A549 (cell line): Measurements from ENCODE around the gene MCAT. TPM values are rescaled to one million over a fixed set of nuclear protein-coding genes. Genes with fewer than 3 reads are reported as not detected.
A peak's percentile ranks its signal among the peaks of the same experiment; 100 is the strongest.

Source experiments
- ATAC-seq, 2 experiments: fragments of 200-7000 bp in 1 of 2; fragments of >200 bp in 1 of 2; cut with Nextera tagmentation in 1 of 2; cut with Tn5 transposase in 1 of 2; 3 replicates each; pipeline versions ENCODE4 v1.8.0 to v1.9.1; 2018 to 2020; ENCODE audit warnings: mild to moderate bottlenecking in 1 of 2, moderate library complexity in 1 of 2
- CTCF ChIA-PET: fragments of 300-600 bp; sonication (Branson Sonifier 250); formaldehyde crosslinking; extraction: SDS; loops from one replicate; lab custom pipeline; 2021; ENCODE audit warnings: antibody characterized with exemption, inconsistent platforms; lab: Yijun Ruan, JAX
- POLR2A ChIA-PET: fragments of 350-600 bp; formaldehyde crosslinking; extraction: SDS; loops from one replicate; lab custom pipeline; 2021; ENCODE audit warnings: antibody characterized with exemption, inconsistent platforms; lab: Yijun Ruan, JAX
- DNase-seq, 2 experiments: peaks; one replicate each; pipeline versions ENCODE4 v3.0.0 to v3.0.0-alpha.2; 2011 to 2016; ENCODE audit warnings: low read depth in 1 of 2, low spot score in 1 of 2
- FAIRE-seq: peaks from 2 replicates; lab custom pipeline; 2011; peaks lifted over from hg19 to GRCh38; lab: Jason Lieb, UNC
- H3K27ac ChIP-seq, 2 experiments: fragments of >200 bp; sonication (Bioruptor Twin); formaldehyde crosslinking; 3 replicates each; pipeline ENCODE4 v1.5.1; 2016 to 2017
- H3K4me1 ChIP-seq: fragments of >200 bp; sonication (Bioruptor Twin); formaldehyde crosslinking; 3 replicates; pipeline ENCODE4 v1.6.1; 2016
- H3K4me2 ChIP-seq: fragments of >200 bp; sonication (Bioruptor Twin); formaldehyde crosslinking; 3 replicates; pipeline ENCODE4 v1.6.1; 2016
- H3K4me3 ChIP-seq: fragments of >200 bp; sonication (Bioruptor Twin); formaldehyde crosslinking; 3 replicates; pipeline ENCODE4 v1.5.1; 2016
- H3K9me3 ChIP-seq: fragments of >200 bp; sonication (Bioruptor Twin); formaldehyde crosslinking; 3 replicates; pipeline ENCODE4 v1.6.1; 2016
- CBX2 ChIP-seq: fragments of 200-600 bp; sonication (generic); IDR thresholded peaks from 2 replicates; pipeline ENCODE4 v1.6.1; 2016; ENCODE audit warnings: low read depth, mild to moderate bottlenecking, borderline replicate concordance
- CBX8 ChIP-seq: fragments of 200-600 bp; sonication (generic); IDR thresholded peaks from 2 replicates; pipeline ENCODE4 v1.6.1; 2016
- CTCF ChIP-seq: fragments of >200 bp; sonication (Bioruptor Twin); formaldehyde crosslinking; IDR thresholded peaks from 3 replicates; pipeline ENCODE4 v1.5.1; 2016
- E2F6 ChIP-seq: IDR thresholded peaks from 2 replicates; pipeline ENCODE4 v1.6.1; 2012; ENCODE audit warnings: low read depth, borderline replicate concordance
- FOXS1 ChIP-seq: fragments of 250-450 bp; sonication (Bioruptor Pico); IDR thresholded peaks from 2 replicates; pipeline ENCODE4 v1.5.0; 2020; ENCODE audit warnings: mild to moderate bottlenecking, moderate library complexity
- HOXB13 ChIP-seq: fragments of 250-450 bp; sonication (Bioruptor Pico); IDR thresholded peaks from 2 replicates; pipeline ENCODE4 v1.5.0; 2020; ENCODE audit warnings: low read depth, mild to moderate bottlenecking, moderate library complexity
- HOXB5 ChIP-seq: fragments of 250-450 bp; sonication (Bioruptor Pico); IDR thresholded peaks from 2 replicates; pipeline ENCODE4 v1.5.0; 2020; ENCODE audit warnings: mild to moderate bottlenecking, moderate library complexity
- JUN ChIP-seq, 2 experiments: fragments of >200 bp; sonication (Bioruptor Twin); formaldehyde crosslinking; IDR thresholded peaks; 2 replicates in 1 of 2; 3 replicates in 1 of 2; pipeline ENCODE4 v1.6.1; 2016 to 2017
- MAX ChIP-seq: IDR thresholded peaks from 2 replicates; pipeline ENCODE4 v1.6.1; 2012
- MYC ChIP-seq: IDR thresholded peaks from 2 replicates; pipeline ENCODE4 v1.6.1; 2012; ENCODE audit warnings: mild to moderate bottlenecking, inconsistent platforms, low read length, improper control_type of control experiment, borderline replicate concordance
- NFE2L2 ChIP-seq: fragments of 150-350 bp; conservative IDR thresholded peaks from 2 replicates; pipeline ENCODE4 v1.6.1; 2014; ENCODE audit warnings: low read length
- POLR2A ChIP-seq: IDR thresholded peaks from 2 replicates; pipeline ENCODE4 v1.6.1; 2012; ENCODE audit warnings: mild to moderate bottlenecking, low read length
- POLR2AphosphoS2 ChIP-seq: conservative IDR thresholded peaks from 2 replicates; pipeline ENCODE4 v1.6.1; 2012; ENCODE audit warnings: low read length, improper control_type of control experiment, inconsistent platforms
- RAD21 ChIP-seq, 2 experiments: fragments of >200 bp in 1 of 2; sonication (Bioruptor Twin) in 1 of 2; formaldehyde crosslinking in 1 of 2; IDR thresholded peaks in 1 of 2; conservative IDR thresholded peaks in 1 of 2; 2 replicates in 1 of 2; 3 replicates in 1 of 2; pipeline ENCODE4 v1.6.1; 2012 to 2018; ENCODE audit warnings: inconsistent platforms in 1 of 2
- ZC3H11A ChIP-seq: fragments of 450-650 bp; IDR thresholded peaks from 2 replicates; pipeline ENCODE4 v1.6.1; 2014; ENCODE audit warnings: antibody characterized with exemption, mild to moderate bottlenecking
- ZNF302 ChIP-seq: fragments of 250-450 bp; sonication (Bioruptor Pico); IDR thresholded peaks from 2 replicates; pipeline ENCODE4 v1.9.0; 2021; ENCODE audit warnings: inconsistent platforms, mild to moderate bottlenecking, moderate library complexity
- WGBS: methylation state at CpG from one replicate; pipeline ENCODE4 v1.1.6; 2017; ENCODE audit errors: missing lambda C conversion rate; 5-methylcytosine and 5-hydroxymethylcytosine counted together
- polyA plus RNA-seq, 4 experiments: library from polyadenylated mRNA; depleted of rRNA in 3 of 4; stranded (reverse); fragments of >200 nt; fragmentation: RNase III in 1 of 4; extraction: RNeasy Plus Mini Kit Qiagen cat#74134 plus additional on column Dnase treatment in 1 of 4; gene quantifications; 2 replicates in 3 of 4; 3 replicates in 1 of 4; pipeline ENCODE4 v1.2.3, GENCODE V29; 2011 to 2017

The MCAT gene
- polyA plus RNA-seq, 2 of the 4 experiments (the other 2 are of a cell fraction), result 11.8 to 15.5 TPM

GRCh38 chr22:43152357-43153071, 9.3 kb upstream of the MCAT start:
- no peaks in the 10 kb centered on the region for H3K9me3 ChIP-seq
- peaks cover 14% of the 10 kb centered on the region; the same call in 2 of the 3 replicates for H3K4me1 ChIP-seq
- POLR2A ChIA-PET, result no interaction called here
- peak overlapping the region; percentile 100 for H3K4me2 ChIP-seq
- DNase-seq (peak in 1 of 2 experiments; percentile 55), ATAC-seq (peak; percentile 73 to 85), FAIRE-seq (no peak)
- H3K4me3 ChIP-seq, result peak overlapping the region; percentile 93
- CTCF ChIA-PET, result no interaction called here
- H3K27ac ChIP-seq, result peak overlapping the region; percentile 92 to 98
- 35% methylated on average over 6 of the region's 22 CpGs for WGBS
- TF ChIP-seq MAX, result peak; percentile 19; the same call in 1 of the 2 replicates
- no peak for TF ChIP-seq CBX8
- no peak for TF ChIP-seq RAD21 (conservative IDR thresholded peaks at IDR 0.05 in 1 of 2, IDR thresholded peaks at IDR 0.05 in 1 of 2)
- no peak for TF ChIP-seq FOXS1 (CRISPR knock-in tag)
- no peak for TF ChIP-seq POLR2AphosphoS2
- TF ChIP-seq NFE2L2, result no peak

GRCh38 chr22:43152003-43152356, 8.8 kb upstream of the MCAT start:
- WGBS, result 13% methylated on average over 3 of the region's 18 CpGs
- peaks cover 14% of the 10 kb centered on the region; the same call in 2 of the 3 replicates for H3K4me1 ChIP-seq
- TF ChIP-seq MYC (0 out of 2 replicates have a peak, but pooled peaks have one; percentile 1), JUN (IDR thresholded peaks at IDR 0.05) (no peak)
- DNase-seq, result no peak
- H3K4me3 ChIP-seq, result peak overlapping the region; percentile 93
- ChIA-PET POLR2A (no interaction called here), CTCF (no interaction called here)
- FAIRE-seq, result no peak
- H3K9me3 ChIP-seq, result no peaks in the 10 kb centered on the region
- ATAC-seq, result peak in 1 of 2 experiments; percentile 48; a peak in 5 of 6 replicates
- peak overlapping the region; percentile 92 to 98 for H3K27ac ChIP-seq
- H3K4me2 ChIP-seq, result peak overlapping the region; percentile 100

GRCh38 chr22:43151251-43152002, 8.2 kb upstream of the MCAT start, which contains the start of gene TSPO:
Gene TSPO, plus strand, starts transcription at chr22:43151559. Its CDS starts 7,680 bp downstream, at chr22:43159239.
- Histone ChIP-seq H3K4me1 (peaks cover 14% of the 10 kb centered on the region; the same call in 2 of the 3 replicates), H3K27ac (peak within 1 kb of the TSS; percentile 92 to 98)
- DNase-seq, result peak; percentile 40 to 46
- WGBS, result 0% methylated on average over 6 of the region's 75 CpGs
- TF ChIP-seq MAX (peak; percentile 95), CBX2 (no peak), POLR2A (peak; percentile 58), HOXB13 (CRISPR knock-in tag) (0 out of 2 replicates have a peak, but pooled peaks have one; percentile 55), JUN (IDR thresholded peaks at IDR 0.05) (peak in 1 of 2 experiments; percentile 20; a peak in 1 of 5 replicates), HOXB5 (CRISPR knock-in tag) (peak; percentile 71; the same call in 1 of the 2 replicates), E2F6 (peak; percentile 95), MYC (0 out of 2 replicates have a peak, but pooled peaks have one; percentile 23), POLR2AphosphoS2 (no peak), ZC3H11A (no peak), CTCF (no peak), RAD21 (conservative IDR thresholded peaks at IDR 0.05 in 1 of 2, IDR thresholded peaks at IDR 0.05 in 1 of 2) (no peak), ZNF302 (CRISPR knock-in tag) (no peak; the same call in 1 of the 2 replicates)
- TF ChIP-seq, all 56 proteins: peak for 7
- ATAC-seq, result peak; percentile 82 to 84
- ChIA-PET CTCF (interaction anchor here (1.0 kb wide), 1 partner anchor 529 kb away, joined by 3 read pairs; no protein-coding TSS in a partner anchor), POLR2A (interaction anchor here (0.6 kb wide), 1 partner anchor 24 kb away, joined by 4 read pairs; no protein-coding TSS in a partner anchor)
- no peaks in the 10 kb centered on the region for H3K9me3 ChIP-seq
- FAIRE-seq, result no peak
- H3K4me3 ChIP-seq, result peak within 1 kb of the TSS; percentile 93
- peak within 1 kb of the TSS; percentile 100 for H3K4me2 ChIP-seq
